Neural cell (in vitro differentiated cells): ENCODE data around the gene SLCO4A1. TPM values are rescaled to one million over a fixed set of nuclear protein-coding genes. Genes with fewer than 3 reads are reported as not detected.

Source experiments
- H2AFZ ChIP-seq: fragments of 200-600, 300-800 bp; sonication (generic), shearing (Covaris generic); 2 replicates; pipeline ENCODE4 v1.6.0; 2014; ENCODE audit warnings: low read depth, mild to moderate bottlenecking, antibody characterized with exemption, low read length, moderate library complexity
- H3F3A ChIP-seq: fragments of 200-600 bp; shearing (Covaris generic); 2 replicates; pipeline ENCODE4 v1.6.1; 2016; ENCODE audit warnings: mild to moderate bottlenecking, moderate library complexity, mixed read lengths, antibody characterized with exemption, low read length; ENCODE audit not compliant: insufficient read depth, poor library complexity, severe bottlenecking
- H3K27ac ChIP-seq: fragments of 200-600, 300-800 bp; sonication (generic), shearing (Covaris generic); 2 replicates; pipeline ENCODE4 v1.5.1; 2014; ENCODE audit warnings: mild to moderate bottlenecking, low read length, moderate library complexity
- H3K27me3 ChIP-seq: fragments of 300-800, 200-600 bp; sonication (generic), shearing (Covaris generic); 2 replicates; pipeline ENCODE4 v1.6.0; 2014; ENCODE audit warnings: mild to moderate bottlenecking, low read depth, low read length, moderate library complexity; ENCODE audit not compliant: insufficient read depth
- H3K36me3 ChIP-seq: fragments of 300-800, 200-600 bp; sonication (generic), shearing (Covaris generic); 2 replicates; pipeline ENCODE4 v1.5.1; 2014; ENCODE audit warnings: mild to moderate bottlenecking, antibody characterized with exemption, low read length, moderate library complexity; ENCODE audit not compliant: insufficient read depth
- H3K4me2 ChIP-seq: fragments of 300-800, 200-600 bp; sonication (generic), shearing (Covaris generic); 2 replicates; pipeline ENCODE4 v1.6.0; 2014; ENCODE audit warnings: mild to moderate bottlenecking, low read length
- H3K4me3 ChIP-seq: fragments of 300-800, 200-600 bp; sonication (generic), shearing (Covaris generic); 2 replicates; pipeline ENCODE4 v1.5.1; 2014; ENCODE audit warnings: mild to moderate bottlenecking, low read length, moderate library complexity
- H3K79me2 ChIP-seq: fragments of 200-600 bp; shearing (Covaris generic); replicated peaks from 2 replicates; pipeline ENCODE4 v1.6.0; 2014; ENCODE audit warnings: mild to moderate bottlenecking, low read length, moderate library complexity; ENCODE audit not compliant: insufficient read depth
- H3K9ac ChIP-seq: fragments of 300-800, 200-600 bp; sonication (generic), shearing (Covaris generic); 2 replicates; pipeline ENCODE4 v1.6.1; 2016; ENCODE audit warnings: mild to moderate bottlenecking, low read length, mixed read lengths
- H3K9me2 ChIP-seq: fragments of 200-600 bp; shearing (Covaris generic); 2 replicates; pipeline ENCODE4 v1.6.1; 2016; ENCODE audit warnings: mild to moderate bottlenecking, low read length, mixed read lengths; ENCODE audit not compliant: insufficient read depth
- H3K9me3 ChIP-seq: fragments of 200-600, 300-800 bp; sonication (generic), shearing (Covaris generic); 2 replicates; pipeline ENCODE4 v1.6.1; 2016; ENCODE audit warnings: mild to moderate bottlenecking, mixed run types, low read length, moderate library complexity, mixed read lengths
- H4K20me1 ChIP-seq: fragments of 200-600 bp; shearing (Covaris generic); 2 replicates; pipeline ENCODE4 v1.6.1; 2016; ENCODE audit warnings: mild to moderate bottlenecking, mixed run types; ENCODE audit not compliant: insufficient read depth
- EP300 ChIP-seq: fragments of 450-650 bp; conservative IDR thresholded peaks from 2 replicates; pipeline ENCODE4 v1.6.1; 2014; ENCODE audit warnings: antibody characterized with exemption, mild to moderate bottlenecking, moderate library complexity; ENCODE audit not compliant: poor library complexity, severe bottlenecking
- EZH2 ChIP-seq: fragments of 200-600, 300-800 bp; shearing (Covaris generic), sonication (generic); IDR thresholded peaks from 2 replicates; pipeline ENCODE4 v1.6.1; 2014; ENCODE audit warnings: antibody characterized with exemption, low read length, borderline replicate concordance, mild to moderate bottlenecking; ENCODE audit not compliant: insufficient read depth, poor library complexity, severe bottlenecking
- MXI1 ChIP-seq: fragments of 450-650 bp; conservative IDR thresholded peaks from 2 replicates; pipeline ENCODE4 v1.6.1; 2014; ENCODE audit warnings: antibody characterized with exemption, mild to moderate bottlenecking; ENCODE audit not compliant: poor library complexity, severe bottlenecking
- POLR2AphosphoS5 ChIP-seq: IDR thresholded peaks from 2 replicates; pipeline ENCODE4 v1.6.1; 2012
- RAD21 ChIP-seq: fragments of 450-650 bp; conservative IDR thresholded peaks from 2 replicates; pipeline ENCODE4 v1.6.1; 2014; ENCODE audit warnings: antibody characterized with exemption, mild to moderate bottlenecking, moderate library complexity
- SMC3 ChIP-seq: fragments of 450-650 bp; conservative IDR thresholded peaks from 2 replicates; pipeline ENCODE4 v1.6.1; 2014; ENCODE audit warnings: antibody characterized with exemption, mild to moderate bottlenecking, moderate library complexity; ENCODE audit not compliant: poor library complexity
- TAF1 ChIP-seq: IDR thresholded peaks from 2 replicates; pipeline ENCODE4 v1.6.1; 2012; ENCODE audit warnings: low read depth
- polyA plus RNA-seq: library from polyadenylated mRNA; depleted of rRNA; stranded (reverse); fragments of >200 nt; gene quantifications from 2 replicates; pipeline ENCODE4 v1.2.3, GENCODE V29; 2014
- TF ChIP-seq, protein P1 (sequence below): fragments of 450-650 bp; IDR thresholded peaks from 2 replicates; pipeline ENCODE4 v1.5.1; 2014; ENCODE audit warnings: antibody characterized with exemption, mild to moderate bottlenecking, moderate library complexity; ENCODE audit not compliant: poor library complexity, severe bottlenecking
- TF ChIP-seq, protein P2 (sequence below): IDR thresholded peaks from 2 replicates; pipeline ENCODE4 v1.6.1; 2012; ENCODE audit warnings: borderline replicate concordance

SLCO4A1 gene
- polyA plus RNA-seq, 1 donor from 2014 or later, result 3.5 TPM

DNA sequence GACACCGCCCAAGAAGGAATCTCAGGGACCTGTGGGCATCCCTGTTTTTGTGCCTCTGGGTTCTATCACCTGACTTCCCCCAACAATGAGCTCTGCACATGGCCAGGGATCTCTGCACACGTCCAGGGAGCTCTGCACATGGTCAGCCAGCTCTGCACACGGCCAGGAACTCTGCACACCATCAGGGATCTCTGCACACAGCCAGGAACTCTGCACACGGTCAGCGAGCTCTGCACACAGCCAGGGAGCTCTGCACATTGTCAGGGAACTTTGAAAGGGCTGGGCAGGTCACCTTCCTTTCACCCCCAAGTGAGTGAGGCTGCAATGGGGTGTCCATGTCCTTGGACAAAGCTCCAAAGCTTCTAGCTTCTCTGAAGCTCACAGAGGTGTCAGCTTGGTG lies 5.2 kb upstream of the SLCO4A1 start:
- Histone ChIP-seq H4K20me1 (no peaks in the 10 kb centered on the region), H3K9me2 (no peaks in the 10 kb centered on the region), H3F3A (no peaks in the 10 kb centered on the region), H3K9ac (no peak overlapping the region), H3K4me3 (no peak overlapping the region), H3K27ac (no peak overlapping the region), H2AFZ (no peak overlapping the region), H3K79me2 (no peaks in the 10 kb centered on the region), H3K4me2 (no peak overlapping the region), H3K36me3 (no peaks in the 10 kb centered on the region), H3K9me3 (no peaks in the 10 kb centered on the region), H3K27me3 (peaks cover 14% of the 10 kb centered on the region)
- TF ChIP-seq POLR2AphosphoS5 (no peak), EZH2 (no peak)
- TF ChIP-seq, protein P1, sequence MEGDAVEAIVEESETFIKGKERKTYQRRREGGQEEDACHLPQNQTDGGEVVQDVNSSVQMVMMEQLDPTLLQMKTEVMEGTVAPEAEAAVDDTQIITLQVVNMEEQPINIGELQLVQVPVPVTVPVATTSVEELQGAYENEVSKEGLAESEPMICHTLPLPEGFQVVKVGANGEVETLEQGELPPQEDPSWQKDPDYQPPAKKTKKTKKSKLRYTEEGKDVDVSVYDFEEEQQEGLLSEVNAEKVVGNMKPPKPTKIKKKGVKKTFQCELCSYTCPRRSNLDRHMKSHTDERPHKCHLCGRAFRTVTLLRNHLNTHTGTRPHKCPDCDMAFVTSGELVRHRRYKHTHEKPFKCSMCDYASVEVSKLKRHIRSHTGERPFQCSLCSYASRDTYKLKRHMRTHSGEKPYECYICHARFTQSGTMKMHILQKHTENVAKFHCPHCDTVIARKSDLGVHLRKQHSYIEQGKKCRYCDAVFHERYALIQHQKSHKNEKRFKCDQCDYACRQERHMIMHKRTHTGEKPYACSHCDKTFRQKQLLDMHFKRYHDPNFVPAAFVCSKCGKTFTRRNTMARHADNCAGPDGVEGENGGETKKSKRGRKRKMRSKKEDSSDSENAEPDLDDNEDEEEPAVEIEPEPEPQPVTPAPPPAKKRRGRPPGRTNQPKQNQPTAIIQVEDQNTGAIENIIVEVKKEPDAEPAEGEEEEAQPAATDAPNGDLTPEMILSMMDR, result no peak

DNA sequence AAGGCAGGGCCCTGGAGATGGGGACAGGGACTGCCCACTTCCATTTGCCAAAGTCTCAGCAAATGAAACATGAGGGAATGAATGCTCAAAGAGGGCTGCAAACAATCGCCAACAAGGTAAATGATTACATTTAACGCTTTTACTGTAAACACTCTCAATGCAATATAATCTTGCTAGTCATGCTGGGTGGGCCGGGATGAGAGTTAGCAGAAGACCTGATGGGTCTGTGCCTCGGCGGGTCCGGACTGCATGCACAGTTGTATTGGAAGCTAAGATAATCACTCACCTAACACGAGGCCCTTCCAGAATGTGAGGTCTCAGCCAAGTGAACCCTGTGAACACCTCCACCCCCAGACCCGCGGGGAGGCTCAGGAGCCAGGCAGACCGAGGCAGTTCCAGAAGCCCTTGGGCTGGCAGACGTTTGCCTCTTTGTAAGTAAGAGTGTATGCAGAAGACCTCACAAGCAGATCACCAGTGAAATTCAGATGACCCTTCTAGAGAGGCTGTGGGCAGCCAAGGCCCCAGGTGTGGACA lies 4.7 kb upstream of the SLCO4A1 start:
- no peaks in the 10 kb centered on the region for H3K9me3 ChIP-seq
- no peak overlapping the region for H3K4me2 ChIP-seq
- H3K9ac ChIP-seq, result no peak overlapping the region
- TF ChIP-seq, protein P2, sequence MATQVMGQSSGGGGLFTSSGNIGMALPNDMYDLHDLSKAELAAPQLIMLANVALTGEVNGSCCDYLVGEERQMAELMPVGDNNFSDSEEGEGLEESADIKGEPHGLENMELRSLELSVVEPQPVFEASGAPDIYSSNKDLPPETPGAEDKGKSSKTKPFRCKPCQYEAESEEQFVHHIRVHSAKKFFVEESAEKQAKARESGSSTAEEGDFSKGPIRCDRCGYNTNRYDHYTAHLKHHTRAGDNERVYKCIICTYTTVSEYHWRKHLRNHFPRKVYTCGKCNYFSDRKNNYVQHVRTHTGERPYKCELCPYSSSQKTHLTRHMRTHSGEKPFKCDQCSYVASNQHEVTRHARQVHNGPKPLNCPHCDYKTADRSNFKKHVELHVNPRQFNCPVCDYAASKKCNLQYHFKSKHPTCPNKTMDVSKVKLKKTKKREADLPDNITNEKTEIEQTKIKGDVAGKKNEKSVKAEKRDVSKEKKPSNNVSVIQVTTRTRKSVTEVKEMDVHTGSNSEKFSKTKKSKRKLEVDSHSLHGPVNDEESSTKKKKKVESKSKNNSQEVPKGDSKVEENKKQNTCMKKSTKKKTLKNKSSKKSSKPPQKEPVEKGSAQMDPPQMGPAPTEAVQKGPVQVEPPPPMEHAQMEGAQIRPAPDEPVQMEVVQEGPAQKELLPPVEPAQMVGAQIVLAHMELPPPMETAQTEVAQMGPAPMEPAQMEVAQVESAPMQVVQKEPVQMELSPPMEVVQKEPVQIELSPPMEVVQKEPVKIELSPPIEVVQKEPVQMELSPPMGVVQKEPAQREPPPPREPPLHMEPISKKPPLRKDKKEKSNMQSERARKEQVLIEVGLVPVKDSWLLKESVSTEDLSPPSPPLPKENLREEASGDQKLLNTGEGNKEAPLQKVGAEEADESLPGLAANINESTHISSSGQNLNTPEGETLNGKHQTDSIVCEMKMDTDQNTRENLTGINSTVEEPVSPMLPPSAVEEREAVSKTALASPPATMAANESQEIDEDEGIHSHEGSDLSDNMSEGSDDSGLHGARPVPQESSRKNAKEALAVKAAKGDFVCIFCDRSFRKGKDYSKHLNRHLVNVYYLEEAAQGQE, result no peak
- no peak for TF ChIP-seq TAF1
- TF ChIP-seq MXI1, result no peak
- TF ChIP-seq SMC3, result no peak
- TF ChIP-seq RAD21, result no peak
- TF ChIP-seq EZH2, result no peak
- TF ChIP-seq POLR2AphosphoS5, result no peak
- TF ChIP-seq, protein P1, result no peak
- TF ChIP-seq EP300, result no peak
- H2AFZ ChIP-seq, result no peak overlapping the region
- H3K9me2 ChIP-seq, result no peaks in the 10 kb centered on the region
- H4K20me1 ChIP-seq, result no peaks in the 10 kb centered on the region
- no peak overlapping the region for H3K27ac ChIP-seq
- no peaks in the 10 kb centered on the region for H3K79me2 ChIP-seq
- H3F3A ChIP-seq, result no peaks in the 10 kb centered on the region
- no peak overlapping the region for H3K4me3 ChIP-seq
- no peaks in the 10 kb centered on the region for H3K36me3 ChIP-seq
- peaks cover 14% of the 10 kb centered on the region for H3K27me3 ChIP-seq
